GM20431 (cell line): ENCODE data around the gene BAG5.

Experiments
- in situ Hi-C: fragments of 300-500 bp; cut with MseI, MboI; formaldehyde crosslinking; loops from one replicate; pipeline ENCODE4 v1.15.0; 2020; ENCODE audit warnings: low sequenced_read_pairs; ENCODE audit not compliant: unreplicated experiment

Gene BAG5

GRCh38 chr14:103535891-103536565 is 26.4 kb downstream of the BAG5 start:
- in situ Hi-C loops, result no loop called here

GRCh38 chr14:103535081-103535890 is 27.2 kb downstream of the BAG5 start:
- in situ Hi-C loops, result no loop called here

GRCh38 chr14:103534576-103535061 is 27.8 kb downstream of the BAG5 start:
- in situ Hi-C loops, result no loop called here

GRCh38 chr14:103533999-103534575 is 28.4 kb downstream of the BAG5 start:
- in situ Hi-C loops, result no loop called here

DNA sequence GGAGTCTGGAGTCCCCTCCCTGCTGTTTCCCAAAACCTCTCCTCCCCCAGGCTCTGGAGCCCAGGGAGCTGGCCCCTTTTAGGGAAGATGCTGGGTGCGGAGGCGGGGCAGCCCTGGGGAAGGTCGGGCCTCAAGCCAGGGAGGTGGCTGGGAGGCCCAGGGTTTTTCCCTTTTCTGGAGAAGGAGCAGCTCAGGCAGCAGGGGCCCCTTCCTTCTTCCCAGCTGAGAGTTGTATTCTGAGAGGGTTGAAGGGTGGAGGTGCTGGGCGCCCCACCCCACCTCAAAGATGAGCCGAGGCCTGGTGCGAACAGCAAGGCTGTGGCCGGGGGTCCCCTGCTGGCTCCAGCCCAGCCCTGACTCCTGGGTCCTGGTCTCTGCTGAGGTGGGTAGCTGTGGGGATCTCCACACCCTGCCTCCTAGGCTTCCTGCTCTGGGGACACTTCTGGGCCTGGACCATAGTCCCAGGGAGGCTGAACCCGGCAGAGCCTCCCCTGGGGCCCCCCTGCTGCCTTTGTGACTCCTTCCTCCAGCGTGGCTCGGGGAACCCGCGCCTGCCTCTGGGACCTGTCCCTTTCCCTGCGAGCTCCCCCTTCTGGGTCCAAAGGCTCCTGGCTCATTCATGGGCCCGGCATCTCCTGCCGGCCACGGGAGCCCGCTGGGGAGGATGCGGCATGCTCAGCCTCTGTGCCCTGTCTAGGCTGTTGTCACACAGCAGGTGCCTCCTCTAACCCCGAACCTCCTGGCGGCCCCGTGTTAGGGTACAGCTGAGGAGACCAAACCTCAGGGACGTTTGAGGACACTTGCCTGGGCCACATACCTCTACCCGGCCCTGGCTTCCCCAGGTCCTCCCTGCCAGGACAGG is 29.1 kb downstream of the BAG5 start:
- in situ Hi-C loops, result no loop called here

- in situ Hi-C loops, result no loop called here
Observed at GRCh38 chr14:103532216-103533136, 30.0 kb downstream of the BAG5 start.

GRCh38 chr14:103531421-103532215 is 30.8 kb downstream of the BAG5 start:
- in situ Hi-C loops, result no loop called here

DNA sequence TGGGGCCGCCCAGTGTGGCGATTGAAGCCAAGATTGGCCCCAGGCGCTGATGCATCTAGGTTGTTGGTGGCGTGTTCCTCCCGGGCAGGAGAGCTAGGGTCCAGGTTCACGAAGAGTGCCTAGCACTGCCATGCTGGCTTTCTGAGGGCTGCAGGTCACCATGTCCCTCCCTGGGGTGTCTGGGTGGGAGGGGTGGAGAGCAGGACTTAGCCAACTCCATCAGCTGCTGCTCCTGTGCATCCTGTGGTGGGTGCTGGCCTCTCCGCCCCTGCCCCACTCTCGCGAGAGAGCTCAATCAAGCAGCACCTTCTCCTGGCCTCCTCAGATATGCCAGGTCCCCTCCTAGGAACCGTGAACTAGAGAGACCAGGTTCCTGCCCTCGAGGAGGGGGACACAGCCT is 31.6 kb downstream of the BAG5 start:
- in situ Hi-C loops, result no loop called here

DNA sequence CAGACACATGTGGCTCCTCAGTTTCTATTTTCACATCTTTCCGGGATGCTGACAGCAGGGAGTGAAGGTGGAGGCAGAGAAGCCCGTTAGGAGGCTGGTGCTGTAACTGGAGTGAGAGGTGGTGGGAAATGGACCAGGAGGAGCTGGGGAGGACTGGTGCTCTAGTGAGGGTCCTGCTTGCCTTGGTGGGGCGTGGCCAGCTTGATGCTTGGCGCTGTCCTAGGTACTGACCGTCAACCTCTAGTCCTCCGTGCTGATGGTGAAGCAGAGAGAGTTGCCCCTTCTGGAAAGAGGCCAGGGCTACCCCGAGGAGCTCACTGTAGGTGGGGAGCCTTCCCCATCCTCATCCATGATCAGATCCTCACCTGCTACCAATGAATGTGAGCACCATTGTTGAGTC is 32.1 kb downstream of the BAG5 start:
- in situ Hi-C loops, result no loop called here

DNA sequence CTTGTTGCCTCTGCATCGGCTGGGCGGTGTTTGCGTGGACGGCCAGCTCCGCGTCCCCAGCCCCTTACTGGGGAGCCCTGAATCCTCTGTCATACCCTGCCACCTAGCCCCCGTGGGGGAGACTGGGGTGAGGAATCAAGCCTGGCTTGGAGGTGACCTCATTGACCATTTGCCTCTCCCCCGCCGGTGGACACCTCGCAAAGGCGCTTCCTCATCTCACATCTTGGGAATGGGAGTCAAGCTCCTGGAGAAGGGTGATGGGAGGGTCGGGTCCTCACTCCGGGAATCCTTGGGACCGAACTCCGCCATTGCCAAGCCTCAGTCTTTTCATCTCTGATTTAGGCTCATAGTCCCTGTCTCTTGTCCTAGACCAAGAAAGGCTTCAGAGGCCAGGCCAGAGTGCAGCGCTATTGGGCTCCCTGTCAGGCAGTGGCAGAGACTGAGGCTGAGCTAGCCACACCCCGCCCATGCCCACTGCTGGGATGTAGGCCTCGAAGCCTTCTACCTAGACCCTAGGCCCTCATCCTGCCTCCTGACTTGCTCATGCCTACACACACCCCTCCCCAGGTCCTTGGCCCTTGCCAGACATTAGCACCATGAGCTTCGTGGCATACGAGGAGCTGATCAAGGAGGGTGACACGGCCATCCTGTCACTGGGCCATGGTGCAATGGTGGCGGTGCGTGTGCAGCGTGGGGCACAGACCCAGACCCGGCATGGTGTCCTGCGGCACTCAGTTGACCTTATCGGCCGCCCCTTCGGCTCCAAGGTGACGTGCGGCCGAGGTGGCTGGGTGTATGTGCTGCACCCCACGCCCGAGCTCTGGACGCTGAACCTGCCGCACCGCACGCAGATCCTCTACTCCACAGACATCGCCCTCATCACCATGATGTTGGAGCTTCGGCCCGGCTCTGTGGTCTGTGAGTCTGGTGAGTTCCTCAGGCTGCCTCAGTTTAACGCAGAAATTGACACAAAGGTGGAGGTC is 32.8 kb downstream of the BAG5 start:
- in situ Hi-C loops, result no loop called here

DNA sequence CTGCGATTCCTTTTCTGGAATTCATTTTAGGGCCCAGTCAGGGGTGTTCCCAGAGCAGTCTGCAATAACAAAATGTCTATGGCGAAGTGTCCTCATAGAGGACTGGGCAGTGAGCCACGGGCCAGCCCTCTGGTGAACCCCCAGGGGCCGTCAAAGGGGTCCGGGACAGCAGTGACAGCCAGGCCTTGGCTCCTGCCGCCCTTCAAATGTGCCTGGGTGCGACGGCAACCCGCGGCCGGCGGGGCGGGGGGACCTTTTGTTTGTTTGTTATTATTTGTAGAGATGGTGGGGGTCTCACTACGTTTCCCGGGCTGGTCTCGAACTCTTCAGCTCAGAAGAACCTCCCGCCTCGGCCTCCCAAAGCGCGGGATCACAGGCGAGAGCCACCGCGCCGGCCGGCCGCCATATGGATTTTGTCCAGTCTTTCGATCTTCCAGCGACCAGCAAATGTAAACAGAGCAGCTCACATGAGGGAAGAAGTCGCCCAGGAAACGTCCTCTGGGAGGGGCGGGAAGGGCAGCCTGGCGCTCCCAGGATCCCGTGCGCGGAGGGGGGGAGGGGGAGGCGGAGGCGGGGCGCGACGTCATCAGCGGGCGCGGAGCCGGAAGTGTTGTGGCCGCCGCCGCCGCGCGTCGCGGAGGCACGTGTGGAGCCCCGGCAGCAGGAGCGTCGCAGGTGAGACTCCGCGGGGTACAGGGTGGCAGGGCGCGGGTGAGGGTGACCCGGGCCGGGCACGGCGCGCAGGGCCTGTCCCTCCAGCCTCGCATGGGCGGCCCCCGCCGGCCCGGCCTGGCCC is 33.7 kb downstream of the BAG5 start, which contains the start of gene TRMT61A:
TSS of gene TRMT61A (plus strand) at position 610 of the 796 bp plus-strand sequence. CDS start 783 bp downstream, outside the sequence.
- in situ Hi-C loops, result no loop called here

GRCh38 chr14:103528146-103528586 is 34.3 kb downstream of the BAG5 start:
- in situ Hi-C loops, result no loop called here

GRCh38 chr14:103527408-103528145 is 34.9 kb downstream of the BAG5 start:
- in situ Hi-C loops, result no loop called here

GRCh38 chr14:103526914-103527248 is 35.6 kb downstream of the BAG5 start:
- in situ Hi-C loops, result no loop called here

- in situ Hi-C loops, result no loop called here
Observed at GRCh38 chr14:103526247-103526913, 36.1 kb downstream of the BAG5 start.
